ENCODE data around the gene S100A3.

Gene S100A3

DNA sequence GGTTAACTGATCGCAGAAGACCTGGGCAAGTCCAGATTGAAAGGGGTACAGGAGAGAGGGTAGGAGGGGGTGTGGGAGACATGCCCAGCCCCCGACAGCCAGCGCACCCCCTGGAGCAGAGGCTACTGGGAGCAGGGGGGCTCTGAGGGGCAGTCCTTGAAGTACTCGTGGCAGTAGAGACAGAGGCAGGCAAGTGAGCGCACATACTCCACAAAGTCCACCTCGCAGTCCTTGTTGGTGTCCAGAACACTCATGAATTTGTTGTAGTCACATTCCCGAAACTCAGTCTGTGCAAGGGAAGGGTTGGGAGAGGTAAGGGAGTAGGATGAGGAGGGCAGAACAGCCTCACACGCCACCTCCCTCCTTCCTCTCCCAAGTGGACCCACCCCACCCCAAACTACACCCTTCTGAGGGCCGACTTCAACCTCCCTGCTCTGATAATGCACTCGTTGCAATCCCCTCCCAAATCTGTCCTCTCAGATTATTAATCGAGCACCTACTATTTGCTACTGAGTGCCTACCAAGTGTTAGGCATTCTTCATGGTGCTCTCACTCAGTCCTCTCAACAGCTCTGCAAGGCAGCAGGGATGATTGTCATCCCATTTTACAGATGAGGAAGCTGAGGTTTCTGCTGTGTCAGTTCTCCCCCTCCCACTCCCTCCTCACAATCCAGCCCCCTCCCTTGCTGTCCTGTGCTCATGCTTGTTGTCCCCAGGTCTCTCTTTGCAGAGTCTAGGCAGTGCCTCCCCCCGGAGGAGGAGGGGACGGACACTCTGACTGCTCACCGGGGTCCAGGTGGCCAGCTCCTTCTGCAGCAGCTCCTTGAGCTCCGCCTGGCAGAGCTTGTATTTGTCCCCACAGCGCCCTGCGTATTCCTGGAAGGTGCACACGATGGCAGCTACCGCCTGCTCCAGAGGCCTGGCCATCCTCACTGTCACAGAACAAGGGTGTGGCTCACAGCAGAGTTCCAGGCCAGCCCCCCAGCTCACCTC, 1.2 kb downstream of the S100A3 start:
- DNase-seq (ENCODE audit: low spot score) = no peak

DNA sequence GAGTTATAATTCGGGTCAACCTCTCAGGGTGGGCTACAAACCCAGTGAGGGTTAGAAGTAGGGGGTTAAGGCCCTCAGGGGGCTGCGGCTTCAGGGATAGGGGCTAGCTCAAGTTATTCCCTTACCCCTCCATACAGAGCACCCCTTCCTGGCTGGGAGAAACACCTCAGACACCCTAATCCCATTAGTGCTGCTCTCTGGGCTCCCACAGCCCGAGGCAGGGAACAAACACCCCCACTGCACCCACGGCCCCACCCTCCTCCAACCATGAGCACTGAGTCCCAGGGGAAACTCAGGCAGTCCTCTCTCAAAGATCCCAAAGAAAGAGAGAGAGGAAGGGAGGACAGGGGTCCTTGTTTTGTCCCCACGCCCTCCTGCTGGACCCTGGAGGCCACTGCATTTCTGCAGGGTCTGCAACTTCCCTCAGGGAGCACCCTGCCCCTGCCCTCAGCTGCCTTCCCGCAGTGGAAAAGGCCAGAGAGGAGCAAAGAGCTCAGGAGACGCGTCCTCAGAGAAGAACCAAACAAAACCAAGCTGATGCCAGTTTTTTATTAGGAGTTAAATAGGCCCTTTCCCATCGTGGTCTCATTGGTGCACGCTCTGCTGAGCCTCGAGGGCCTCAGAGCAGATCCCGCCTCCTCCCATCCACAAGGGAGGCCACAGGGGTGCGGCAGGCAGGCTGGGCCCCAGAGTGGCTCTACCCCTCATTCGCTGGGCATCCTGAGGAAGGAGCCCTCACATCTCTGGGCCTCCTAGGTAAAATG, 2.1 kb downstream of the S100A3 start:
- no peak for DNase-seq (ENCODE audit: low spot score)

DNA sequence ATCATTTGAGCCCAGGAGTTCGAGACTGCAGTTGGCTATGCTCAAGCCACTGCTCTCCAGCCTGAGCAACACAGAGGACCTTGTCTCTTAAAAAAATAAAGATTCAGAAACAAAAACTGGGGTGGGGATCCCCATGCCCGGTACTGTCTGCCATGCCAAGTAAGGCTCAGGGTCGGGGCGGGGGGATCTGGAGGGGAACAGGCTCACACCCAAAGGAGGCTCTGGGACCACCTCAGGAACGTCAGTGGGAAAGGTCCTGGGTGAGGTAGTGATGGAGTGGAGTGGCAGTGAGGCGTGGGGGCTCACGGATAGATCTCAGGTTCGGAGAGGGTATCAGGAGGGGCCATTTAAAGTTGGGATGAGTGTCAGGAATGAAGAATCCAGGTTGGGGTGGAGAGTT, 2.7 kb downstream of the S100A3 start:
- DNase-seq (ENCODE audit: low spot score) = no peak

DNA sequence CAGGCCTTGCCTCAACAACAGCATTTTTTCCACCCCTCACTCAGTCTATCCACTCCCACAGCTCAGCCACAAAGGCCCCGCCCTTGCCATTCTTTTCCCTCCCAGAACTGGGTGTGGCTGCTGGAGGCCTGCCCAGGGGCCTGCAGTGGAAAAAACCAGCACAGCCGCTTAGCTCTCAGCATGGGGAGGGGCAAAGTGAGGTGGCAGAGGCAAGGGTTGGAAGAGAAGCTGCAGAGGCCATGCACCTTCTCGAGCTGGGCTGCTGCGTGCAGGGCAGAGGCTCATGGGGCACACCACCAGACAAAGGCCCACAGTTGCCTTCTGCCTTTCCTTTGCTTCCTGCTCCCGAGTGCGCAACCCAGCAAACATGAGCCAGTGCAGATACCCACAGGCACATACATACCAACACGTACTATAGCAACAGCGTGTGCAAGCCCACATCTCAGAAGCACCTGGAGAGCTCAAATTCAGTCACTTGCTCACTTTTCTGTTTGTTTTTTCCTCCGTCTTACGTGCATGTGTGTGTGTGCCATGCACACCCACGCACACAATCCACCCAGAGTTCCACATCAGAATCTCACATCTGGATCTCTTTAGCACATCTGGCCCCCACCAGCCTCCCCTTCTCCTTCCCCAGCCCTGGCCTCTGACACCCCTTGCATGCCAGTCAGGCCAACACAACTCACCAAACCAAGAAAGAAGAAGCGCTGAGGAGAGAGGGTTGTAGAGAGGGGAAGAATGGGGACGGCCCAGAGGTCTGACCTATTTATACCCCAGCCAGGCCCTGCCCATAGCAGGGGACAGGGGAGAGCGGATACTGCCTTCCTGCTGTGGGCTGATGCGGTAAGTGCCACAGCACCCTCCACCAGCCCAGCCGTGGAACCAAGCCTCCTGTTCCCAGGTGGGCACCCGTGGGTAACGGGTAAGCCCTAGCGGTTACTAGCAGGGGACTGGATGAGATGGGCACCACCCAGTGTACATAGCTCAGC, 3.7 kb downstream of the S100A3 start, which contains the start of gene S100A4:
Gene S100A4 (minus strand): TSS at position 740 of the 989 bp plus-strand sequence. CDS start 1,012 bp downstream, outside the sequence.
- peak; percentile 97 for DNase-seq (ENCODE audit: low spot score)

DNA sequence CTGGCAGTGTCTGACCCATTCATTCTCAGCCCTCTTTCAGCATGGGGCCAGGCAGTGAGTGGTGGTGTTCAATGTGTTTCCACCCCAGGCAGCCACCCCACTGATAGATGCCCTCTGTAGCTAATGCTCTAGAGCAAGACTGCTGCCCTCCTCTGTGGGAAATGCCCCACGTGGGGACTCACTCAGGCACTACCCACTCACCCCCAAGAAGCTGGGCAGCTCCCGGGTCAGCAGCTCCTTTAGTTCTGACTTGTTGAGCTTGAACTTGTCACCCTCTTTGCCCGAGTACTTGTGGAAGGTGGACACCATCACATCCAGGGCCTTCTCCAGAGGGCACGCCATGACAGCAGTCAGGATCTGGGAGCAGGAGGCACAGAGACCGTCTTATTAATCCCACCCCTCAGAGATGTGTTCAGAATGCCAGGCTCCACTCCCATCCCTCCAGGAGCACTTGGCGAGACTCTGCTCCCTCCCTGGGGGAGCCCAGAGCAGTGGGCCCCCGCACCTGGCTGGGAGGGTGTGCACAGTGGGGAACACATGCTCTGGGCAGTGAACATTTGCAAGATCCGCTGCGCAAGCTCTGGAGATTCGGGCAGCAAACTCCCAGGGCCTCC, 4.5 kb downstream of the S100A3 start:
- no peak for DNase-seq (ENCODE audit: low spot score)

DNA sequence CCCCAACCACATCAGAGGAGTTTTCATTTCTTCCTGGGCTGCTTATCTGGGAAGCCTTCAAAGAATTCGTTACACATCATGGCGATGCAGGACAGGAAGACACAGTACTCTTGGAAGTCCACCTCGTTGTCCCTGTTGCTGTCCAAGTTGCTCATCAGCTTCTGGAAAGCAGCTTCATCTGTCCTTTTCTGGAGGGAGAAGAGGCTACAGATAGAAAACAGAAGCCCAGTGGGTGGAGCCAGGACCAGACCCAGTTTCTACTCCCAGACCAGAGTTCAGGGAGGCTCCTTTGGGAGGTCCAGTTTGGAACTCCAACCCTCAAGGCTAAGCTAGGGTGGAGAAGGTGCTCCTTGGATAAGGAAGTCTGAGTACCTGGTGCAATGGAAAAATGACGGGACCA, 5.3 kb downstream of the S100A3 start:
- DNase-seq (ENCODE audit: low spot score) = no peak

DNA sequence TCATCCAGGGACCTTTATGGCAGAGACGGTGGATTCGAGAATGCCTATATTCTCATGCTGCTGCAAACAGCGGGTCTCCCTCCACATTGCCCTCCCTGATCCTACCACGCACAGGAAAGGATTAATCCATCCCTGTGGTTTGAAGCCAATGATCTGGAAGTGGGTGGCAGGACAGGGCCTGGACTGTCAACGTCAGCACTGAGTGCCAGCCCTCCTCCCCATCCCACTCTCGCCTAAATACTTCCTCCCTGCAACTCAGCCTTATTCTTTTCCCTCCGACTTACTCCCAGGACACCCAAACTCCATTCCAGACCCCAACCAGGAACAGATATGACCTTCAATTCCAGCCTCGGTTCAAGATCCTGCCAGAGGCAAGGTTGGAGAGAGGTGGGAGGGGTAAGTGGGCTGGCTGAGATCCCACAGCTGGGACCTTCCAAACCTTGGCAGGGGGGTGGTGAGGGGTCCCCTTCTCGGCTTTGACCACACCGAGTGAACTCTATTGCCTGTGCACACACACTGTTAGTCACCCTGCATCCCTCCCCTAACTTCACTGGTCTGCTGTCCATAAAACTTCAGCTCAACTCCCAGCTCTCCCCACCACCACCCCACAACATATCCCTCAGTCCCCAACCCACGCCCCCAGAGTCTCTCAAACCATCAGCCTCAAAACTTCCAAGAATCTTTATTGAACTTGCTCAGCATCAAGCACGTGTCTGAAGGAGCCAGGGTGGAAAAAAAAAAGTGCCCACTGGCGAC, 5.9 kb downstream of the S100A3 start:
- no peak for DNase-seq (ENCODE audit: low spot score)

DNA sequence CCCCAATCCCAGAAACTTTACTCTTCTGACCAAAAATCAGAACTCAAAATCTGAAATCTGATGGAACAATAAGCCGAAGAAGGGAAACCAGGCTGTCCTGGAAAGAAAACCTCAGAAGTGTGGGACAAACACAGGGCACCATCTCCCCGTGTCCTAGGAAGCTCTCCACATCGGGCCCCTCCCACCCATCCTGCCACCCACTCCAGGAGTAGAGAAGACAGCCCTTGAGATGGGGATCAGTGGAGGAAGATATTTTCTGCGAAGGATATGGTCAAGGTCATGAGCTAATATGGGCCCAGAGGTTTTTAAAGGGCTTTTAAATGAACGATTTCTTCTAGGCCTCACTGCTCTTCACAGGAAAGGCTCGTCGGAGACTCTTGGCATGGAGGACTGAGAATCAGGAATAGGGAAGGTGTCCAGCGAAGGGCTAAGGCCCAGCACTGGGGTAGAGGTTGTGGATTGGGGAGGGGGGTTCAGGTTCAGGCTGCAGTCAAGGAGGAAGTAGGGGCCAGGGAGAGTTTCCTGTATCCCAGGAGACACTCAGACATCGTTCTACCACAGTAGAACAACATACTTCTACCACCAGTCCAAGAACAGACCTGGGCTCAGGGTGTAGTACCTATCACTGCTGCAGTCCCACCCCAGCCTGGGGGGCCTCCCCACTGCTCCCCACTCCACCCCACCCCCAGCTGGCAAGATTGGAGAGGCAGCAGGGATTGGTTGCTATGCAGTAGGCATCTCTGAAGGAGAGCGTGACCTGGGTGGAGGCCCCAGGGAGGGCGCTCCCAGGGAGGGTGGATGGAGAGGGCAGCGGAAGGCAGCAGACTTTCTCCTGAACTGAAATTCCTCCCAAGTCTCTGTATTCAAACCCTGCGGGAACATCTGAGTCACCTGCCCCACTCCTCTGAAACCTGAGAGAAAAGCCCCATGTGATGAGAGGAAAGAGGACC, 7.1 kb downstream of the S100A3 start:
- DNase-seq (ENCODE audit: low spot score) = no peak

DNA sequence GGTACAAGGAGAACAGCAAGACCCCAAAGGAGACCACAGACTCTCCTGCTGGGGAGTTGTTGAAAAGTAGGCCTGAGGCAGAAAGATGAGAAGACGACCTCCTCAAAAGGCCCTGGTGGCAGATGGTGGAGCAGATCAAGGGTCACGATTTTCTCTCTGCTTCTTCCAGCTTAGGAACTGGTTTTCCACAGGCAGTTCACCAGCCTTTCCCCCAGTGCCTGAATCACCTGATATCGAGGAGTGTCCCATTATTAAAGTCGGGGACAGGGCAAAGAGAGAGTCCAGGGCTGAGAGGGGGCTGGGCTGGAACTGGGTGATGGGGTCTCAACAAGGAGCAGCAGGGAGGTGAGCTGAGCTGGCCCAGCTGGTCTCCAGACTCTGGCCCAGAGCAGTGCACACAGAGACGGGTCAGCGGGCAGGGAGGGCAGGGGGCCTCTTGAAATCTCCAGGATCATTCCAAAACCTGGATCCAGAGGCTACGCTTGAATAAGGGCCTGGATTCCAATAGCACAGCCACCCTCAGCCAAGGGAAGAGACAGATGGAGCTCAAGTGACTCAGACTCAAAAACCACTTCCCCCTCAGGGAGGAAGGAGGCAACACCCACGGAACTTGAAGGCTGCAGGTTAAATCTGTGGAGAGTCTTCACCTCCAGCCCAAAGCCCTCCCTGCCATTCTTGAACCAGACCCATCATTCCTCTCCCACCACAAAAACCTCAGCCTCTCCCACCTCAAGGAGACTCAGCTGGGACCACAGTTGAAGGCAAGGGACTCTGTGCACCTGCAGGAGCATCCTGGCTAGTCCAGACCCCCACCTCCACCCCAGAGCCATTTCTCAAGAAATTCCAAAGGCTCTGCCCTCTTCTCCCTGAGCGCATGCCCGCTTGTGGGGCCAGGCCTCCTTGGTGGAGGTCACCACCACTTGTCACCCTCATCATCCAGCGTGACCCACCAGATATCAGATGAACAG, 8.4 kb downstream of the S100A3 start, which contains the start of gene S100A5:
Gene S100A5 (minus strand): TSS at position 541 of the 968 bp plus-strand sequence. CDS start 743 bp downstream, outside the sequence.
- DNase-seq (ENCODE audit: low spot score) = peak; percentile 79

DNA sequence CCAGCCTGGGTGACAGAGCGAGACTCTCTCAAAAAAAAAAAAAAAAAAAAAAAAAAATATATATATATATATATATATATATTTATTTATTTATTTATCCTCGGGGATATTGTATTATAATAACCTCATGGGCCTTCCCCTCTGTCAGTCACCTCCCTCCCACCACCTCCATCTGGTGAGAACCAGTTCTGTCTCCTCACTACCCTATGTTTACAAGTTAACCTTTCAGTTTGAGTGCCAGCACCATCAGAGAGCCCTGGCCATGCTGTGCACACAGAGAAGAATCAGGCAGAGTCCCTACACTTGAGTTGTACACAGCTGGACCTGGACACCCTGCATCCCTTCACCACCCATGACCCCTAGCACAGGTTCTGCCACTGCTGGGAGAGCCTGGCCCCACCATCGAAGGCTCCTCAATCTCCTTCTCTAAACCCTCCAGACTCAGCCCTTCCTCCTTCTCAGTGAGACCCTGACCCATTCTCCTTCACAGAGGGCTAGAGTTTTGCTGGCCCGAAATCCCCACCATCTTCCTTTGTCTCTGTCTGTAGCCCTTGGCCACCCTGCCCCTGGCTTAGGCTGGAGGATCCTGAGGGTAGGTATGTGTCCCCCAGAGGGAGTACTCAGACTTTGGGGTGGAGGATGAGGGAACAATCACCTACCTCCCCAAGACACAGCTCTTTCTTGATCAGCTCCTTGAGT, 9.5 kb downstream of the S100A3 start:
- no peak for DNase-seq (ENCODE audit: low spot score)

DNA sequence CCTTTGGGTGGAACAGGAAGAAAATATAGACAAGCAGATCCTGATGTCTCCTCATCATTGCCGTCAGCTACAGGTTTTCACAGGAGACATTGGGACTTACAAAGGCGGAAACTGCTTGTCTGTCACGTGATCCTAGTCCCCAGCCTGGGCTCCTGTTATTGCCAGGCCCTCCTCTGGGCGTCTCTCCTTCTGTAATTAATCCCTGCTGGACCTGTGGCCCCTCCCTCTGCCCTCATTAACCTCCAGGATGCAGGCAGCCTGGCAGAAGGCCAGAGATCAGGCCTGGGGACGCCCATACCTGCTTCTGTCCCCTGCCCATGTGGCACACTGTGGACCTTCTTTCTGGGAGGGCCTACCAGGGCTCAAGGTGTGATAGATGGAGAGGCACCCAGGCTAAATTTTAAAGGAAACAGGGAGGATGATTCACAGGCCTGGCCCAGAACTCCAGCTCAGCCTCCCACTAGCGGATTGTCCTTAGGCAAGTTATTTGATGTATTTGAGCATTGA, 10.7 kb downstream of the S100A3 start:
- no peak for DNase-seq (ENCODE audit: low spot score)

DNA sequence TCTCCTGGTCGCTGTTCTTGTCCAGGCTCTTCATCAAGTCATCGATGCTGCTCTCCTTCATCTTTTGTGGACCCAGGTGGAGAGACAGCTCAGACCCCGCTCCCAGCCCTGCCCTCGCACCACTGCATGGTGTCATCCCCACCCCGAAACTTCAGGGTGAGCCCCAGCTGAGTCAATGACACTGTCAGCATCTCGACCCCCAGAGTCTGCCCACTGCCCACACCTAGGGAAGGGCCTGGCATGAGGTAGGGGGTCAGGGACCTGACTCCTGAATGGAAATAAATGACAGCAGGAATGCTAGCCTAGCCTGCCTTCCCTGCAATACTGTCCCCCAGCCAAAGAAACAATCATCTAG, 11.7 kb downstream of the S100A3 start:
- no peak for DNase-seq (ENCODE audit: low spot score)

DNA sequence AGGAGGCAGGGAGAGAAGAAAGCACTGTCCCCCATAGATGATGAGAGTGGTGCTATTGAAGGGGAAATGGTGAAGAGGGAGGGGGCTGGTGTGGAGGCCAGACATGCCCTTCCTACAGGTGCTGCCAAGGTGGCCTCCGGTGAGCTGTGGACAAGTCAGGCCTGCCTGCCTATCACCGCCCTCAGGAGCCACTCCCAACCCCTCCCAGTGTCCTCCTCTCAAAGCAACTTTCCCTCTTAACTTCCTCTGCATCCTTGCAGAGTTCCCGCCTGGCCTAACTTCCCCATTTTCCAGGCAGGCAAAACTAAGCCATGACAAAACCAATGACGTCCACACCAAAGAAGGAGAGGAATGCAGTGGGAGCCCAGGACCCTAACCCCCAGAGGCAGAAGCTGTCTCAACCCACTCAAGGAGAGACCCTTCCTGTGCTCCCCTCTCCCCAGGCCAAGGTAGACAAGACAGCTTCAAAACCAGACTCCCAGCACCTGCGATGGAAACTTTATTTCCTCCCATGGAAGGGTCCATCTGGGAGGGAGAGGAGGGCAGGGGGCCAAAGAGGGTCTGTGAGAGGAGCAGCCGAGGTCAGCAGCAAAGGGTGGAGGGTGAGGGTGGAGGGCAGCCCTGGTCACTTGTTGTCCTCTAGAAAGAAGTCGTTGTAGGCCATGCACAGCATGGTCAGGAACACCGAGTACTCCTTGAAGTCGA, 12.2 kb downstream of the S100A3 start:
- no peak for DNase-seq (ENCODE audit: low spot score)

DNA sequence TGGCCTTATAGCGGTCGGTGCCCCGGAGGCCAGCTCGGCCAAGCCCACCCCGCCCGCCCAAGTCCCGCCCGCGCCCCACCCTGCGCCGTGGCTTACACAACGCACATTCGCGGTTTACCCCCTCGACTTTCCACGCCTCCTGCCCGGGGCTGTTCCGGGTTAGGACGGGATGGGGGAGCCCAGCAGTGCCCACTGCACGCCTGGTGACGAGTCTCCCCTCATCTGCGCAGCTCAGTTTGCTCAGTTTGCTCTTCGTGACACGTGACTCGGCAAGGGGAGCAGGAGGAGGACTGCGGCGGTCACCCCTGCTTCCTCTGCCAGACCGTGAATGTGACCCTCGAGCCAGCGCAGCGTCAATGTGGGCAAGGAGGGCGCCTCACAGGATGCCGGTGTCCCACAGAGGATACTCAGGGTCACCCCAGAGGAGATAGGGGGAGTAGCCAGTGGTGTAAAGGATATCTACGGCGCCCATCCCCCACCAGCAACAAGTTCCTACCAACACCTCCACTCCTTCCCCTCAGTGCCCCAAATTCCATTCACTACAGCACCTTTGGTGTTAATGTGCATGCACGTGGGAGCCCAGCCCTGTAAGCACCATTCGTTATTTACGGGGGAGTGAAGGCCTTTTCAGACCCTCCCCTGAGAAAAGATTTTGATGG, 12.9 kb downstream of the S100A3 start:
- DNase-seq (ENCODE audit: low spot score) = peak; percentile 87

DNA sequence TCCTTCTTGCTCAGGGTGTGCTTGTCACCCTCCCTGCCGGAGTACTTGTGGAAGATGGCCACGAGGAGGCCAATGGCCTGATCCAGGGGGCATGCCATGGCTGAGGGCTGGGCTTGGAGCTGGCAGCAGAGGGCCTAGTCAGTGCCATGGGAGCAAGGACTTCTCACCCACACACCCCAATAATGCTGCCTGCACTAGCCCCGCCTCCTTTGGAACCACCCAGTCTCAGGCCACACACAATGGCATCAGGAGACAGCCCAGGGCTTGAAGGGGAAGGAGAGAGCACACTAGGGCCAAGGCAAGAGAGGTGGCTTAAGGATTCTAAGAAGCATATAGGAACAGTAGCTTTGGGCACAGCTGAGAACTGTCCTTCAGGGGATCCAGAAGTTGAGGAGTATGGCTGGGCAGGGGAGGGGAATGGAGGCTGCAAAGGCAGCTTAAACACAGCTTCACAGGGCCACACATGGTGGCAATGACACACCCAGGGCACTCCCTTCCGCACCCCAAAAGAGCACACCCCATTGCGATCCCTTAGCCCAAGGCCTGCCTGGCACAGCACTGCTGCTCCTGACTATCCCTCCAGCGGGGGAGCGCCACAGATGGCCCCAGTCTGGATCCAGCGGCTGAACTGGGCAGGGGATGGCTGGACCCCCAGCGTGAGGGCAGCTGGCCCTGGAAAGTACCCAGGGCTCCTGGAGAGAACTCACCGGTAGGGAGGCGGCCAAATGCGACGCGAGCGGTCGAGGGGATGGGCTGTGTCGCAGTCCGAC, 13.6 kb downstream of the S100A3 start, which contains the start of gene S100A6:
Gene S100A6 (minus strand): TSS at position 750 of the 770 bp plus-strand sequence. CDS start 652 bp downstream, at position 98.
- peak; percentile 66 for DNase-seq (ENCODE audit: low spot score)

Measured in activated CD4-positive, alpha-beta T cell treated with anti-CD3 and anti-CD28 coated beads, Interleukin-2, Interleukin-4, amounts not matched to agents 100 ng/mL and 50 ng/mL, durations not matched to agents 16 hours and 8 hours (primary cell).